Middle frontal gyrus (tissue), 1 donor: ENCODE measurements around the gene ST3GAL4.
A peak's percentile ranks its signal among the peaks of the same experiment; 100 is the strongest.
"Not testable (repeated sequence)": the region's sequence is repeated elsewhere in the genome, so short reads cannot be mapped to it uniquely, and the experiment has no call there.

Experiments
- DNase-seq: peaks from one replicate; pipeline ENCODE4 v3.0.0-alpha.2; 2015; ENCODE audit warnings: low spot score; ENCODE audit errors: extremely low spot score

The ST3GAL4 gene

GRCh38 chr11:126362879-126363655, 7.6 kb downstream of the ST3GAL4 start:
- DNase-seq = no peak

GRCh38 chr11:126363706-126364248, 8.3 kb downstream of the ST3GAL4 start:
- DNase-seq = peak; percentile 39

GRCh38 chr11:126364735-126365134, 9.2 kb downstream of the ST3GAL4 start:
- DNase-seq = not testable (repeated sequence)

- not testable (repeated sequence) for DNase-seq
These were observed 10.0 kb downstream of the ST3GAL4 start for GRCh38 chr11:126365508-126365907.

- no peak for DNase-seq
These were observed 10.8 kb downstream of the ST3GAL4 start for GRCh38 chr11:126366064-126366822.

GRCh38 chr11:126366823-126367654, 11.6 kb downstream of the ST3GAL4 start:
- DNase-seq = not testable (repeated sequence)

GRCh38 chr11:126367806-126368205, 12.3 kb downstream of the ST3GAL4 start:
- not testable (repeated sequence) for DNase-seq

GRCh38 chr11:126368336-126369119, 13.0 kb downstream of the ST3GAL4 start:
- DNase-seq = not testable (repeated sequence)

GRCh38 chr11:126370016-126370415, 14.5 kb downstream of the ST3GAL4 start:
- DNase-seq = no peak

- no peak for DNase-seq
These were observed 16.1 kb downstream of the ST3GAL4 start for GRCh38 chr11:126371595-126371994.

GRCh38 chr11:126373389-126374066, 18.0 kb downstream of the ST3GAL4 start:
- not testable (repeated sequence) for DNase-seq

- DNase-seq = not testable (repeated sequence)
These were observed 19.2 kb downstream of the ST3GAL4 start for GRCh38 chr11:126374562-126375300.

GRCh38 chr11:126375726-126376125, 20.2 kb downstream of the ST3GAL4 start:
- no peak for DNase-seq

- DNase-seq = no peak
These were observed 23.3 kb downstream of the ST3GAL4 start for GRCh38 chr11:126378763-126379162.

GRCh38 chr11:126380909-126381308, 25.4 kb downstream of the ST3GAL4 start:
- no peak for DNase-seq

- DNase-seq = not testable (repeated sequence)
These were observed 26.5 kb downstream of the ST3GAL4 start for GRCh38 chr11:126381960-126382359.

- DNase-seq = not testable (repeated sequence)
These were observed 27.2 kb downstream of the ST3GAL4 start for GRCh38 chr11:126382641-126383040.

- DNase-seq = no peak
These were observed 28.2 kb downstream of the ST3GAL4 start for GRCh38 chr11:126383339-126384335.
